Left renal pelvis (tissue), 4 donors: ENCODE measurements around the gene SRA1. TPM values are rescaled to one million over a fixed set of nuclear protein-coding genes. Genes with fewer than 3 reads are reported as not detected.

Experiments
- DNase-seq, 4 donors: peaks; one replicate each; pipeline ENCODE4 v3.0.0-alpha.2; 2013; ENCODE audit warnings: low read depth in 4 of 4, low spot score in 3 of 4
- polyA plus RNA-seq, 4 donors: library from polyadenylated mRNA; unstranded; fragments of 120-200 nt; gene quantifications; one replicate each; pipeline ENCODE4 v1.2.1, GENCODE V29; 2013; ENCODE audit not compliant: insufficient read length in 4 of 4

The SRA1 gene
- polyA plus RNA-seq, 4 donors: 21.8 to 32.0 (median 27.9) TPM

GRCh38 chr5:140571105-140571504 lies 13.8 kb upstream of the SRA1 start:
- DNase-seq: no peak

DNA sequence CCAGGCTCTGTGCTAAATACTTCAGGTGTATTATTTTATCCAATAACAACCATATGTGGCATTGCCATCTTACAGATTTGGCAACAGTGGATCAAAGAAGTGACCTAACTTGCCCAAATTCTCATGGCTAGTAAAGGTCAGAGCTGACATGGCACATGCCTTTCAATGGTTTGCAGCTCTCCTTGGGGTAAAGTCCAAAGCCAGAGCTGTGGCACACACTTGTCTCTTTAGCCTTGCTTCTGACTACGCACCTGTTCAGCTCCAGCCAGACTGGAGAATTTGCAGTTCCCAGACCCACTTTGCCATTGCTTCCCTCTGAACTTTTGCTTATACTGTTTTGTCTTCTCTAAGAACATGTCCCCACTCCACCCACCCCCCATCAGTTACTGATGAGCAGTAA lies 13.2 kb upstream of the SRA1 start:
- no peak for DNase-seq

- DNase-seq: no peak
These were observed 12.8 kb upstream of the SRA1 start for GRCh38 chr5:140570058-140570457.

DNA sequence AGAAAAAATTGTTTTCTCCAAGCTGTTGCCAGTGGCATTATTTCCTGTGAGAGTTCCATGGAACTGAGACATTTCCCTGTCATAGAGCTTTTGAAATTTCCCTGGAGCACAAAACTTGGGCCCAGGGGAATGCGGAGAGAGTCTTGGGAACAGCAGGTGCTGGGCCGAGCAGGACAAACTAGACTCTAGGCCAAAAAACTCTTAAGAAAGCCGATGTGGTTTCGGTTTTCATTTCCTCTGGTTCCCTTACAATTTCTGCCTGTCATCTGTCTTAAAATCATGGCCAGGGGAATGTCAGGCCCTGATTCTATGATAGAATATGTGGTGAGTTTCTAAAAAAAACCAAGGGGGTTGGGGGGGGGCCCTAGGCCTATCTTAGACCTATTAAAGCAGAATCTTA lies 11.9 kb upstream of the SRA1 start:
- no peak for DNase-seq

DNA sequence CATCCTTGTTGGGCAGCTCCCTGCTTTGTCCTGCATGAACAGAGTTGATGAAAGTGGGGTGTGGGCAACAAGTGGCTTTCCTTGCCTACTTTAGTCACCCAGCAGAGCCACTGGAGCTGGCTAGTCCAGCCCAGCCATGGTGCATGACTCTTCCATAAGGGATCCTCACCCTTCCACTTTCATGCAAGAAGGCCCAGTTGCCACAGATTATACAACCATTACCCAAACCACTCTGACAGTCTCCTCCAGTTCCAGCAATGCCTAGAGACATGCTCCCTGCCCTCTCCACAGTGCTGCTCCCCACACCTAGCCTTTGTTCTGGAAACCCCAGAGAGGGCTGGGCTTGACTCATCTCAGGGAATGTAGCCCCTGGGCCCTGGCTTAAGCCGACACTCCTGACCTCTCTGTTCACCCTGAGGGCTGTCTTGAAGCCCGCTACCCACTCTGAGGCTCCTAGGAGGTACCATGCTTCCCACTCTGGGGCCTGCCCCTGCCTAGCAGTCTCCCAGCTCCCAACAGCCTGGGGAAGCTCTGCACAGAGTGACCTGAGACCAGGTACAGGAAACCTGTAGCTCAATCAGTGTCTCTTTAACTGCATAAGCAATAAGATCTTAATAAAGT lies 11.3 kb upstream of the SRA1 start:
- no peak for DNase-seq

GRCh38 chr5:140567871-140568270 lies 10.6 kb upstream of the SRA1 start:
- DNase-seq: no peak

- DNase-seq: no peak
These were observed 10.0 kb upstream of the SRA1 start for GRCh38 chr5:140567136-140567818.

GRCh38 chr5:140566665-140567064 lies 9.4 kb upstream of the SRA1 start:
- DNase-seq: no peak

GRCh38 chr5:140565780-140566095 lies 8.5 kb upstream of the SRA1 start:
- no peak for DNase-seq

- DNase-seq: no peak
These were observed 7.9 kb upstream of the SRA1 start for GRCh38 chr5:140565024-140565779.

- DNase-seq: peak; percentile 91 to 96 (median 94)
These were observed 7.1 kb upstream of the SRA1 start, which contains the start of the genes APBB3 and SLC35A4 for GRCh38 chr5:140564196-140565023. Gene APBB3 (minus strand): TSS chr5:140564598. CDS start chr5:140564245, 353 bp downstream. Gene SLC35A4 (plus strand): TSS chr5:140564828. CDS start chr5:140567170, 2,342 bp downstream.

DNA sequence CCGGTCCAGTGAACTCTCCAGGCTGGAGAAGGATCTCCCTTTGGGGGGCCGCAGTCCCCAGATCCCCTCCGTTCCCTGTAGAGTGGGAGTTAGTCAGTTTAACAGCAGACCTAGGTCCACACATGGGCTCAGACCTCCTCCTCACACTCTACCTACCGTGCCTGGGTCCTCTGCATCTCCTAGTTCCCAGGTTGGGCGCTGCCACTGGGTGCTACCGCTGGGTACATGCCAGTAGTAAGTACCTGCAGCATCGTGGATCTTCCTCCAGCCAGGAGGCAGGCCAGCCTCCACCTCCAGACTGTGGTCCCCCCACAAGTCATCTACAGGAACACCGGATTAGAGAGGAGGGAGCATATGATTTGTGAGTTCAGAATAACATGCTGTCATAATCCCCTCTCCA lies 6.3 kb upstream of the SRA1 start:
- DNase-seq: no peak

GRCh38 chr5:140561753-140562523 lies 4.7 kb upstream of the SRA1 start:
- DNase-seq: no peak

- DNase-seq: no peak
These were observed 3.0 kb upstream of the SRA1 start for GRCh38 chr5:140560227-140560626.

DNA sequence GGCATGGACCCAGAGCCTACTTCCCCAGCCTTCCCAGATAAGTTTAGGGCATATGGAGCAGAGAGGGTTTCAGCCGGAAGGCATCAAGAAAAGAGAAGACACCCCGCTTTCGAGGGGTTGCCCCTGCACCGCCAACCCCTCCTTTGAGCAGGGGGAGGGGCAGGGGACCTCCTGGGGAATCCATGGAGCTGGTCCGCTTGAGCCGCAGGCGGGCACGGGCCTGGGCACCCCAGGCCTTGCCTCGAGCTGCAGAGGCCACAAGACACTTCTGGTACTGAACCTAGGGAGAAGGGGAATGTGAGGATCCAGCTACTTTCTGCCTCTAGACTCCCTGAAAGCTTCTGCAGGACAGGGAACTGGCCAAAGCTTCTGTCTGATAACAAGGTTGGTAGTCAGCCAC lies 1.3 kb upstream of the SRA1 start:
- DNase-seq: no peak

DNA sequence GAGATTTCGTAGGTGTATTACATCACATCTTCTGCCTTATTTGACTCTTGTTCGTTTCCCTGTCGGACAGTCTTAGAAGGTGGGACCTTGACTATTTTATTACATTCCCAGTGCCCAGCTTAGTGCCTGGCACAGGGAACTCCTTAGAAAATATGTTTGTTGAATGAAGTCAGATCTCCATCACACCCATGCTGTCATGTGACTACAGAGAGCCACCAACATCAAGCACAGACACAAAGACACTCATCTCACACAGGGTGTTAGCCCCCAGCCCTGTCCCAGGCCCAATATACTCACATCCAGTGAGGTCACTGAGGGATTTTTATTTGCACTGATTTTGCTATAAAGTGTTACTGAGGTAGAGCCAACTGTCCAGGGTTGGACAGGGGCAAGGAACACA lies 692 bp upstream of the SRA1 start:
- DNase-seq: no peak

- DNase-seq: no peak
These were observed 835 bp downstream of the SRA1 start for GRCh38 chr5:140556438-140556837.

DNA sequence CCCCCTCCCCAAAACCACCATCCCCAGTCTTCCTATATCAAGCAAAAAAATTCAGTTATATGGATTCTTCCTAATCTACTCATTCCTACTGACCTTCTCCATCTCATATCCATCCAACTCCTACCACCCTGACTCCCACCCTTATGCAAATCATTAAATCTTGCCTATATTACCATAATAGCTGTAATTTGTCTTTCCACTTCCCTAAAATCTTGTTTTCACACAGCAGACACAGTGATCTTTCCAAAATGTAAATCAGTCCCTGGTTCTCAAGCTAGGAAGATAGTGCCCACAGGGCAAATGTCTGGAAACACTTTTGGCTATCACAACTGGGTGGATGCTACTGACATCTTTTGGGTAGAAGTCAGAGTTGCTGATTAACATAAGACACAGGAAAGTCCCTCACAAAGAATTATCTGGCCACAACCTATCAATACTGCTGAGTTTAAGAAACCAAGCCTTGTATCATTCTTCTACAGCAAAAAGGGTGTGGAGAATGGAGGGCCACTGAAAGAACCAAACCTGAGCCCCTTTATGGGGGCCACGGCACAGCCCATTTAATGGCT lies 1.4 kb downstream of the SRA1 start:
- DNase-seq: no peak

- no peak for DNase-seq
These were observed 2.8 kb downstream of the SRA1 start for GRCh38 chr5:140554454-140554853.

DNA sequence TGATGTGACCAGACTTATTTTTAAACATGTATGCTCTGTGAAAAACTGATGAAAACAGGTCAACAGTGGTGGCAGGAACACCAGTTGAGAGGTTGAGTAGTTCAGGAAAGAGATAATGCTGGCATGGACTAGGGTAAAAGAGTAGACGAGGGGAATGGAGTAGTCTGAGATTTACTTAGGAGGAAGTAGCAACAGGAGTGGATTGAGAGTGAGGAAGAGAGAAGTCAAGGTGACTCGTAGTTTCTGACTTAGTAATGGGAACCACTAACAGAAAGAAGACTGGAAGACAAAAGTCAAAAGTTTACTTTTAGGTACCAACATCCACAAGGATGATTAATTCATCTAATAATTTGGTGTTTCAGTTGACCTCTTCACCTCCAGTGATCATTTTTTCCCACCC lies 3.6 kb downstream of the SRA1 start:
- no peak for DNase-seq
